KOPT-K1 (cell line): Measurements from ENCODE around the gene ASTL.

Experiments
- H3K27ac ChIP-seq: fragments of 200-600 bp; sonication (generic); 2 replicates; pipeline ENCODE4 v1.5.1; 2016; ENCODE audit warnings: antibody characterized with exemption, mild to moderate bottlenecking, low read depth, low read length; ENCODE audit not compliant: poor library complexity, severe bottlenecking
- H3K36me3 ChIP-seq: fragments of 200-600 bp; sonication (generic); 2 replicates; pipeline ENCODE4 v1.5.1; 2017; ENCODE audit warnings: antibody characterized with exemption, mild to moderate bottlenecking, low read length, moderate library complexity; ENCODE audit not compliant: insufficient read depth
- H3K9me3 ChIP-seq: fragments of 200-600 bp; sonication (generic); 2 replicates; pipeline ENCODE4 v1.5.1; 2017; ENCODE audit warnings: antibody characterized with exemption, low read length, mild to moderate bottlenecking; ENCODE audit not compliant: insufficient read depth, poor library complexity, severe bottlenecking

ASTL gene

DNA sequence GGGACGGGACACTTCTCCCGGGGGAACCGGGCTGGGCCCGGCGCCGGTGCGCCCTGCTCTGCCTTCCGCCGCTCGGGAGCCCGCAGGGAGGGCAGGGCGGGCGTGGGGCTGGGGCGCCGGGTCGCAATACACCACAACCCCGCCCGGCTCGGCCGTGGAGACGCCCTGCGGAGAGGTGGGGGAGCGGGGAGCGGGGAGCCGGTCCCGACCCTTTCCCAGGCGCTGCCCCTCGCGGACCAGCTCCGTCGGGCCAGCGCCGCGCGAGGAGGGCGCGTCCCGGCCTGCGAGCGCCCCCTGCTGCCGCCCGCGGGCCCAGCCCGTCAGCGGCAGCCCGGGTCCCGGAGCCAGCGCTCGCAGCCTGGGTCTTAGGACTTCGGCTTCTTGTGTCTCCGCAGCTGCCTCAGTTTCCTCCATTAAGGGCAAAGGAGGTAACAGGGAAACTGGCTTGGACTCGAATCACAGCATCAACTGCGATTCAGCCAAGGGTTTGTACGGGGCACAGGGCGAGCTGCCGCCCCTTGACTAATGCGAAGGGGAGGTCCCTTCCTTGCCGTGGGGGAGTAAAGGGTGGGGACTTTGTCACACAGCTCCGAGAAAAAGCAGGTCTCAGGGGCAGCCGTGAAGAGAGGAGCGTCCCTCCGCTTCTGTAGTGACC lies 21.3 kb downstream of the ASTL start:
- Histone ChIP-seq H3K27ac (no peak overlapping the region), H3K9me3 (no peaks in the 10 kb centered on the region), H3K36me3 (no peaks in the 10 kb centered on the region)

- Histone ChIP-seq H3K9me3 (no peaks in the 10 kb centered on the region), H3K27ac (no peak within 1 kb of the TSS), H3K36me3 (no peaks in the 10 kb centered on the region)
Observed at GRCh38 chr2:96116424-96116878, 21.9 kb downstream of the ASTL start, which contains the start of gene ADRA2B. TSS of gene ADRA2B (minus strand) at chr2:96116571. CDS start at chr2:96116149, 422 bp downstream.

GRCh38 chr2:96115631-96116423 lies 22.5 kb downstream of the ASTL start:
- H3K36me3 ChIP-seq, result no peaks in the 10 kb centered on the region
- no peak overlapping the region for H3K27ac ChIP-seq
- no peaks in the 10 kb centered on the region for H3K9me3 ChIP-seq

GRCh38 chr2:96114903-96115581 lies 23.3 kb downstream of the ASTL start:
- H3K27ac ChIP-seq, result no peak overlapping the region
- H3K36me3 ChIP-seq, result no peaks in the 10 kb centered on the region
- no peaks in the 10 kb centered on the region for H3K9me3 ChIP-seq

- Histone ChIP-seq H3K36me3 (no peaks in the 10 kb centered on the region), H3K9me3 (no peaks in the 10 kb centered on the region), H3K27ac (no peak overlapping the region)
Observed at GRCh38 chr2:96114546-96114902, 23.8 kb downstream of the ASTL start.

DNA sequence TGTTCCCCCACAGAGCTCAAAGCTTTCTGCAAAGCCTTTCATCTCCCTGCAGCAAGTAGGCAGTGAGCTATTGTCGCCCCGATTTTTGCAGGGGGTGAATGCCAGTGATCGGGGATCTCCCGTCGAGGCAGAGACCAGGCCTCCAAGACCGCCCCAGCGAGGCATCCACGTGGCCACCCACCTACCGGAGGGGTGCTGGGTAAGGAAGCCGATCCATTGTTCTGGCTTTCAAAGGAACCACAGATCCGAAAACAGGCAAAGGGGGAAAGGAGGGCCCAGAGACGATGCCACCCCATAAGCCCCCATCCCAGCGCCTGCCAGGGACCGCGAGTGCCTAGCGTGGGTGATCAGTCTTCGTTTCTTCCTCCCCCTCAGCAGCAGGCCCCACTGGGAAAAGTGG lies 24.4 kb downstream of the ASTL start:
- no peak overlapping the region for H3K27ac ChIP-seq
- no peaks in the 10 kb centered on the region for H3K36me3 ChIP-seq

GRCh38 chr2:96113367-96113677 lies 25.0 kb downstream of the ASTL start:
- Histone ChIP-seq H3K27ac (no peak overlapping the region), H3K9me3 (no peaks in the 10 kb centered on the region), H3K36me3 (no peaks in the 10 kb centered on the region)

More for the DNA sequence above, 24.4 kb downstream of the ASTL start:
- H3K9me3 ChIP-seq, result no peaks in the 10 kb centered on the region

DNA sequence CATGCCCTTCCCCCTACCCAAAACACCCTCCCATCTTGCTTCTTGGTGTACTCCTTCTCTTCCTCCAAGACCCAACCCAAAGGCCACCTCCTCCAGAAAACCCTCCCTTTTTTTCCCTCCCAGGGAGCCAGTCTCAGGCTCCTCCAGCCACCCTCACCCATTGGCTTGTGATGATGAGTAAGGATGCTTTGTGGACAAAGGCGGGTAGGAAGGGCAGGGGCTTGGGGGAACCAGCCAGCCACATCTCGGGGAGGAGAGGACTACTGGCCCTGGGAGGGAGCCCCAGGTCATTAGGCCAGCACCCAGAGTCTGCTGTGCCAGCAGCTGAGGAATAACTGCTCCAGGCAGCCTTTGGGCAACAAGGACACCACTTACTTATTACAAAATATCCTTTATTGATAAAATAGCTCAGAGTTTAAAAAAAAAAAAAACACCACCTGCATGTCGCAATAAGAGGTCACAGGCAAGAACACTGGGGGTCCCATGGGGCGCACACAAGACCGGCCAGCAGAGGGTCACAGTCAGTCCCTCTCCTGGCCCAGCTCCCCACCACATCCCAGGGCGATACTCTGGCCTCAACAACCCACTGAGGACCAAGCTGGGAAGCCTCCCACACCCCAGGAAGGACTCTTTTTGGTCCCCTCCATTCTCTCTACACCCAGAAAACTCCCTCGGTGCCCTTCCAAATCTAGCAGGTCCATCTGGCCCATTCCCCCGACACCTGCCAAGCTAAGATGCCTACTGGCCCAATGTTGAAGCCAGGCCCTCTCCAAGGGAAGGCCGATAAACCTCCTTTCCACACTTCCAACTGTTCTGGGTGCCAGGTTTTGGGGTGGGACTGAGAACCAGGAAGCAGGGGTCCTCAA lies 25.6 kb downstream of the ASTL start:
- no peaks in the 10 kb centered on the region for H3K36me3 ChIP-seq
- no peaks in the 10 kb centered on the region for H3K9me3 ChIP-seq
- no peak overlapping the region for H3K27ac ChIP-seq

- Histone ChIP-seq H3K9me3 (no peaks in the 10 kb centered on the region), H3K36me3 (no peaks in the 10 kb centered on the region), H3K27ac (no peak overlapping the region)
Observed at GRCh38 chr2:96111823-96112500, 26.3 kb downstream of the ASTL start.

DNA sequence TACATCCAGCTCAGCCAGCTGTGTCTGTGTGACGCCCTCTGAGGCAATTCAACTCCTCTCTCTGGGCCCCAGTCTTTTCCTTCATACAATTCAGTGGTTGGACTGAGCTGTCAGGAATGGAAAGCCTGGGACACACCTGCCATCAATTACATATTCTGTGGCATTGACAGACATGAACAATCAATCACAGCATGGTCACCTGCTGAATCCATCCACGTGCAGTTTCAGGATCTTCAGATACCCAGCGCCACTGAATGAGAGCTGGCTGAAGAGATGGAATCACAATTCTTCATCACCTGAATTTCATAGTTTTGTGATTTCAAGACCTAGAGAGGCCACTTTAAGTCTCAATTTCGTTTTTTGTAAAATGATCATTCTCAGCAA lies 27.1 kb downstream of the ASTL start:
- H3K27ac ChIP-seq, result no peak overlapping the region
- H3K9me3 ChIP-seq, result no peaks in the 10 kb centered on the region

GRCh38 chr2:96110621-96111256 lies 27.6 kb downstream of the ASTL start:
- H3K9me3 ChIP-seq, result peaks cover 3% of the 10 kb centered on the region

More for the DNA sequence above, 27.1 kb downstream of the ASTL start:
- H3K36me3 ChIP-seq, result no peaks in the 10 kb centered on the region

DNA sequence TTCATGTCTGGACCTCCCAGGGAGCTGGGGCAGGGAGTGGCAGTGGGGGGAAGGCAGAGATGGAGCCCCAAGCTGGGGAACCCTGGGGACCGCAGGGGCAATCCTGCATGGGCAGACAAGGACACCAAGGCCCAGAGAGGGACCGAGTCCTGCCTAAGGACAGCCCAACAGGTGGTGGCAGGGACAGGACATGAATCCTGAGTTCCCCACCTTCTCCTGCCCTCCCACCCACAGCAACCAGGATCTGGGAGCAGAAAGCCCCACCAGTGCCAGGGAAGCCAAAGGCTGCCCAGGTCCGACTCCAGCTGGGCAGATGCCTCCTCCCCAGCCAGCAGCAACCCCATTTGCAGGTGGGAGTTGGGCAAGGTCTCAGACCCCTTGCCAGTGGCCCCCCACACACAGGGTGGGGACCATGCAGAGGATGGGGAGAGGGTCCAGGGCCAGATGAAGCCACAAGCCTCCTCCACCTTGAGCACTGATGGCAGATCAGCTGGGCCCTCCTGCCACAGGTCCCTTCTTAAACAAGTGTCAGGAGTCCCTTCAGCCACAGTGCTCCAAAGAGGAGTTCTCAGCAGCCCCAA lies 28.3 kb downstream of the ASTL start:
- no peak overlapping the region for H3K27ac ChIP-seq
- no peaks in the 10 kb centered on the region for H3K36me3 ChIP-seq
- H3K9me3 ChIP-seq, result peaks cover 10% of the 10 kb centered on the region

More at GRCh38 chr2:96110621-96111256, 27.6 kb downstream of the ASTL start:
- Histone ChIP-seq H3K27ac (no peak overlapping the region), H3K36me3 (no peaks in the 10 kb centered on the region)

GRCh38 chr2:96109361-96109680 lies 29.0 kb downstream of the ASTL start:
- no peak overlapping the region for H3K27ac ChIP-seq
- peaks cover 17% of the 10 kb centered on the region for H3K9me3 ChIP-seq
- no peaks in the 10 kb centered on the region for H3K36me3 ChIP-seq
